Pancreas (tissue), 10 donors: Measurements from ENCODE around the gene VPS54. TPM values are rescaled to one million over a fixed set of nuclear protein-coding genes. Genes with fewer than 3 reads are reported as not detected.
"Not testable (repeated sequence)": the region's sequence is repeated elsewhere in the genome, so short reads cannot be mapped to it uniquely, and the experiment has no call there.

ENCODE experiments used
- ATAC-seq, 4 donors: fragments of 200-7000 bp; cut with Tn5 transposase; one replicate each; pipeline versions ENCODE4 v1.8.0 to v1.9.1; 2020; ENCODE audit warnings: mild to moderate bottlenecking in 4 of 4, moderate library complexity in 4 of 4
- DNase-seq, 6 donors: peaks; one replicate each; pipeline ENCODE4 v3.0.0-alpha.2; 2020
- FAIRE-seq: peaks from 2 replicates; lab custom pipeline; 2012; peaks lifted over from hg19 to GRCh38; lab: Jason Lieb, UNC
- H3K27ac ChIP-seq, 4 donors: fragments of 200-600 bp; sonication (generic); 1 replicate in 3 of 4; 2 replicates in 1 of 4; pipeline versions ENCODE4 v1.5.0 to v1.8.0; 2020
- H3K27me3 ChIP-seq, 4 donors: fragments of 200-600 bp; one replicate each; pipeline ENCODE4 v1.8.0; 2021
- H3K36me3 ChIP-seq, 3 donors: fragments of 200-600 bp; sonication (generic) in 1 of 3; one replicate each; pipeline versions ENCODE4 v1.5.0 to v1.8.0; 2020 to 2021
- H3K4me1 ChIP-seq, 3 donors: fragments of 200-600 bp; one replicate each; pipeline ENCODE4 v1.8.0; 2021
- H3K4me3 ChIP-seq, 4 donors: fragments of 200-600 bp; sonication (generic) in 2 of 4; one replicate each; pipeline versions ENCODE4 v1.5.0 to v1.8.0; 2020 to 2021
- H3K9me3 ChIP-seq, 4 donors: fragments of 200-600 bp; one replicate each; pipeline ENCODE4 v1.8.0; 2021
- CTCF ChIP-seq, 4 donors: fragments of 200-600 bp; sonication (generic) in 3 of 4; IDR thresholded peaks; one replicate each; pipeline versions ENCODE4 v1.5.0 to v1.8.0; 2021; ENCODE audit warnings: antibody characterized with exemption in 4 of 4
- WGBS, 2 donors: extraction: QIAGEN DNeasy Blood & Tissue Kit; methylation state at CpG; one replicate each; pipeline ENCODE4 v1.1.7; 2013; 5-methylcytosine and 5-hydroxymethylcytosine counted together
- intact Hi-C, 3 donors: fragments of 100-400 bp; cut with DNase I; formaldehyde crosslinking; loops; one replicate each; pipeline versions ENCODE4 v1.11.1 to v1.14.2; 2022
- polyA plus RNA-seq, 2 donors: library from polyadenylated mRNA; stranded (reverse); fragments of 200-250 nt; gene quantifications; one replicate each; pipeline ENCODE4 v1.2.3, GENCODE V29; 2013
- total RNA-seq, 6 donors: library from RNA; stranded (reverse); fragmentation: NEBNext Ultra II Directional in 4 of 6; extraction: Animal tissue kit (Norgen Biotek cat#: 25700) in 4 of 6; gene quantifications; one replicate each; pipeline versions ENCODE4 v1.2.1 to v1.2.4, GENCODE V29; 2021 to 2023
- donor health status: healthy with polysubstance abuse.
- donor health status: DM: no; HTN: no; CAD: no; lungs with moderate emphysema.
- donor health status: DM: no; HTN: no; CAD: no.
- donor health status: control.
- donor health status: control.
- donor health status: Bipolar disorder and iron deficiency.
- donor health status: DM: yes; HTN: yes; CAD: no.
- donor health status: DM: no; HTN: no; CAD: no.
- donor health status: DM: no; HTN: no; CAD: no.
- donor health status: DM: yes; HTN: yes; CAD: no.

Gene VPS54
- total and polyA plus RNA-seq, 8 donors, result 7.9 to 18.1 (median 13.0) TPM

DNA sequence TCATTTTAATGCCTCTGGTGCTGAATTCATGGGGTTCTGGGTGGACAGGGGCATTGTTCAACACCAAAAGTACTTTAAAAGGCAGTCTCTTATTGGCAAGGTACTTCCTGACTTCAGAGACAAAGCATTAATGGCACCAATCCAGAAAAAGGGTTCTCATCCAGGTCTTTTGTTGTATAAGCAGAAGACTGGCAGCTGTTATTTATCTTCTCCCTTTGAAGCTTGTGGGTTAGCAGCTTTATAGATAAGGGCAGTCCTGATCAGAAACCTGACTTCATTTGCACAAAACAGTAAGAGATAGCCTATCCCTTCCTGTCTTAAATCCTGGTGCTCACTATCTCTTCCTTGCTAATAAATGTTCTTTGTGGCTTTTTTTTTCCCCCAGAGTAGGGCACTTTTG, 68.8 kb downstream of the VPS54 start:
- DNase-seq (no peak), ATAC-seq (no peak), FAIRE-seq (no peak)
- H3K36me3 ChIP-seq, result peaks cover 0 to 12% (median 0%) of the 10 kb centered on the region in 3 donors
- intact Hi-C loops, result no loop called here
- no peaks in the 10 kb centered on the region for H3K4me1 ChIP-seq
- H3K4me3 ChIP-seq, result no peak overlapping the region
- no peaks in the 10 kb centered on the region for H3K27me3 ChIP-seq
- H3K27ac ChIP-seq, result no peak overlapping the region
- H3K9me3 ChIP-seq, result no peaks in the 10 kb centered on the region
- TF ChIP-seq CTCF (IDR thresholded peaks at IDR 0.05), result no peak

GRCh38 chr2:63942788-63943187, 76.4 kb downstream of the VPS54 start:
- Histone ChIP-seq H3K36me3 (peaks cover 0 to 16% (median 9%) of the 10 kb centered on the region in 3 donors), H3K27me3 (no peaks in the 10 kb centered on the region), H3K4me1 (no peaks in the 10 kb centered on the region), H3K4me3 (no peak overlapping the region), H3K27ac (no peak overlapping the region), H3K9me3 (no peaks in the 10 kb centered on the region)
- ATAC-seq (no peak), DNase-seq (no peak), FAIRE-seq (no peak)
- intact Hi-C loops, result no loop called here
- WGBS, 2 donors, result 97 to 100% methylated on average over 1 of the region's 1 CpG
- no peak for TF ChIP-seq CTCF (IDR thresholded peaks at IDR 0.05)

GRCh38 chr2:63932104-63932503, 87.1 kb downstream of the VPS54 start:
- H3K4me3 ChIP-seq, ATAC-seq, intact Hi-C loops, H3K27ac ChIP-seq, H3K27me3 ChIP-seq, H3K9me3 ChIP-seq, DNase-seq, FAIRE-seq, H3K4me1 ChIP-seq: not testable (repeated sequence)
- peaks cover 0 to 16% (median 3%) of the 10 kb centered on the region in 3 donors for H3K36me3 ChIP-seq
- 95 to 100% methylated on average over 4 of the region's 4 CpGs for WGBS, 2 donors

DNA sequence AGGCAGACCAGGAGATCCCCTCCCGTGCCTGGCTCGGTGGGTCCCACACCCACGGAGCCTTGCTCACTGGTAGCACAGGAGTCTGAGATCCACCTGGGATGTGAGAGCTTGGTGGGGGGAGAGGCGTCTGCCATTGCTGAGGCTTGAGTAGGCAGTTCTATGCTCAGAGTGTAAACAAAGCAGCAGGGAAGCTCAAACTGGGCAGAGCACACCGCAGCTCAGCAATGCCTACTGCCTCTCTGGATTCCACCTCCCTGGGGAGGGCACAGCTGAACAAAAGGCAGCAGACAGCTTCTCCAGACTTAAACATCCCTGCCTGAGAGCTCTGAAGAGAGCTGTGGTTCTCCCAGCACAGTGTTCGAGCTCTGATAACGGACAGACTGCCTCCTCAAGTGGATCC, 92.4 kb downstream of the VPS54 start:
- no peak for FAIRE-seq
- no peak overlapping the region for H3K4me3 ChIP-seq
- TF ChIP-seq CTCF (IDR thresholded peaks at IDR 0.05), result no peak

GRCh38 chr2:63914311-63914710, 104.9 kb downstream of the VPS54 start:
- H3K36me3 ChIP-seq, result peaks cover 0 to 31% (median 5%) of the 10 kb centered on the region in 3 donors
- WGBS, 2 donors, result 93 to 94% methylated on average over 1 of the region's 1 CpG
- no peaks in the 10 kb centered on the region for H3K9me3 ChIP-seq
- FAIRE-seq, result no peak
- no peak for TF ChIP-seq CTCF (IDR thresholded peaks at IDR 0.05)
- ATAC-seq, result no peak
- no peak overlapping the region for H3K4me3 ChIP-seq
- intact Hi-C loops, result no loop called here
- no peak for DNase-seq
- H3K27me3 ChIP-seq, result no peaks in the 10 kb centered on the region
- H3K27ac ChIP-seq, result no peak overlapping the region
- H3K4me1 ChIP-seq, result no peaks in the 10 kb centered on the region

More for the DNA sequence above, 92.4 kb downstream of the VPS54 start:
- H3K27me3 ChIP-seq, result no peaks in the 10 kb centered on the region
- ATAC-seq, result no peak
- DNase-seq, result no peak
- no peaks in the 10 kb centered on the region for H3K9me3 ChIP-seq
- intact Hi-C loops, result no loop called here
- no peaks in the 10 kb centered on the region for H3K4me1 ChIP-seq
- H3K36me3 ChIP-seq, result peaks cover 0 to 12% (median 0%) of the 10 kb centered on the region in 3 donors
- no peak overlapping the region for H3K27ac ChIP-seq
- 94 to 97% methylated on average over 7 of the region's 7 CpGs for WGBS, 2 donors
